Karpas-422 (cell line): ENCODE results near the gene PBX1. TPM values are rescaled to one million over a fixed set of nuclear protein-coding genes. Genes with fewer than 3 reads are reported as not detected.
A peak's percentile ranks its signal among the peaks of the same experiment; 100 is the strongest.

Experiments used
- DNase-seq: peaks from one replicate; pipeline ENCODE4 v3.0.0-alpha.2; 2015
- H2AFZ ChIP-seq: fragments of 200-600 bp; sonication (generic); 2 replicates; pipeline ENCODE4 v1.6.1; 2014; ENCODE audit warnings: antibody characterized with exemption, low read length, mixed read lengths
- H3K27ac ChIP-seq: fragments of 200-600 bp; sonication (generic); 2 replicates; pipeline ENCODE4 v1.5.1; 2014; ENCODE audit warnings: mild to moderate bottlenecking, low read length, moderate library complexity
- H3K27me3 ChIP-seq: fragments of 200-600 bp; sonication (generic); 2 replicates; pipeline ENCODE4 v1.6.1; 2014; ENCODE audit warnings: low read length, mixed read lengths
- H3K36me3 ChIP-seq: fragments of 200-600 bp; sonication (generic); 2 replicates; pipeline ENCODE4 v1.6.1; 2014; ENCODE audit warnings: low read length, mixed read lengths; ENCODE audit not compliant: insufficient read depth
- H3K4me1 ChIP-seq: fragments of 200-600 bp; sonication (generic); 2 replicates; pipeline ENCODE4 v1.6.1; 2014; ENCODE audit warnings: mild to moderate bottlenecking, low read length, mixed read lengths
- H3K4me2 ChIP-seq: fragments of 200-600 bp; sonication (generic); 2 replicates; pipeline ENCODE4 v1.6.1; 2014; ENCODE audit warnings: low read length, low read depth, mild to moderate bottlenecking; ENCODE audit not compliant: poor library complexity, severe bottlenecking
- H3K4me3 ChIP-seq: fragments of 200-600 bp; sonication (generic); 2 replicates; pipeline ENCODE4 v1.5.1; 2014; ENCODE audit warnings: mild to moderate bottlenecking, antibody characterized with exemption, low read length, mixed read lengths
- H3K79me2 ChIP-seq: fragments of 200-600 bp; sonication (generic); 2 replicates; pipeline ENCODE4 v1.6.1; 2014; ENCODE audit warnings: mild to moderate bottlenecking, low read length, mixed read lengths
- H3K9ac ChIP-seq: fragments of 200-600 bp; sonication (generic); 2 replicates; pipeline ENCODE4 v1.6.0; 2014; ENCODE audit warnings: low read length
- H3K9me2 ChIP-seq: fragments of 200-600 bp; sonication (generic), shearing (Covaris generic); replicated peaks from 2 replicates; pipeline ENCODE4 v1.6.0; 2014; ENCODE audit warnings: mild to moderate bottlenecking, low read length, moderate library complexity; ENCODE audit not compliant: insufficient read depth
- H3K9me3 ChIP-seq: fragments of 300-700, 200-600 bp; sonication (generic); 2 replicates; pipeline ENCODE4 v1.6.1; 2014; ENCODE audit warnings: low read length, mixed read lengths
- H4K20me1 ChIP-seq: fragments of 200-600 bp; sonication (generic); 2 replicates; pipeline ENCODE4 v1.6.1; 2014; ENCODE audit warnings: mild to moderate bottlenecking, antibody characterized with exemption, low read length, low read depth; ENCODE audit not compliant: insufficient read depth
- total RNA-seq: library from RNA; depleted of rRNA; stranded (reverse); fragments of >200 nt; shearing (Covaris generic); gene quantifications from 2 replicates; pipeline ENCODE4 v1.2.3, GENCODE V29; 2014; ENCODE audit warnings: low replicate concordance

Gene PBX1
- total RNA-seq, 1 experiment from 2014 or later: 0.41 TPM

DNA sequence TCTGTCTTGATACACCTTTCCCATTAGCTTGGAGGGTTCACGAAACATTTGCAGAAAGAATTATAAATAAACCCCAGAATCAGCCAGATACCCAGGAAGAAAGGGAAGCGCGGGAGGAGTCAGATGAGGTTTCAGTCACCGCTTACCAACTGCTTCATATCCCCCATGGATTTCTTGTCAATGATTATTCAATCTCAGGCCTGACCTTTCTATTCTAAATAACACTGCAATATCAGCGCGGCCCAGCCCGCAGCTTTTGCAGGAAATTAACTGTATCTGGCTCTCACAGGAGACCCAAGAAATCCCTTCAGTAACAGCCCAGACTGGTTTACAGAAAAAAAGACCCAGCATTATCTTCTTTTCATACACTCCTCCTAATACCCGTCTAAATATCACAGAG lies 308.6 kb downstream of the PBX1 start:
- Histone ChIP-seq H3K27ac (no peak overlapping the region), H3K27me3 (no peaks in the 10 kb centered on the region), H3K4me2 (no peak overlapping the region), H4K20me1 (no peaks in the 10 kb centered on the region), H3K4me3 (no peak overlapping the region), H3K9me3 (no peaks in the 10 kb centered on the region), H3K79me2 (no peaks in the 10 kb centered on the region), H3K4me1 (no peaks in the 10 kb centered on the region), H3K9me2 (no peaks in the 10 kb centered on the region), H3K36me3 (no peaks in the 10 kb centered on the region), H2AFZ (no peak overlapping the region), H3K9ac (no peak overlapping the region)
- no peak for DNase-seq

DNA sequence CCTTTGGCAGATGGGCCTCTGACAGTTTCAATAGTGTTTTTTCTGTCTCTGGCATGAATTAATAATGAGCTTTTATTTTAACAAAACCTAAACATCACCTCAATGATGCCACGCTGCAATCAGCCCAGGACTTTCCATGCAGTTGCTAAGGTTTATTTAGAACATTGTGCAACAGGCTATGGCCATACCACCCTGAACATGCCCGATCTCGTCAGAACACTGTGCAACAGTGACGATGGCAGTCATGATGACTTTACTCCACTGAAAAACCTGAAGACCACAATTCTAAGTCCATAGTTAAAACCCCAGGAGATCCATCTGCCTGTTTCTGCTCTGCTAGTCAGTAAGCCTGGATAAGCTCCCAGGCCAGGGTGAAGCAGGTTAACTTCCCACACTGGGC lies 310.0 kb downstream of the PBX1 start:
- Histone ChIP-seq H3K4me2 (no peak overlapping the region), H3K27ac (no peak overlapping the region)

DNA sequence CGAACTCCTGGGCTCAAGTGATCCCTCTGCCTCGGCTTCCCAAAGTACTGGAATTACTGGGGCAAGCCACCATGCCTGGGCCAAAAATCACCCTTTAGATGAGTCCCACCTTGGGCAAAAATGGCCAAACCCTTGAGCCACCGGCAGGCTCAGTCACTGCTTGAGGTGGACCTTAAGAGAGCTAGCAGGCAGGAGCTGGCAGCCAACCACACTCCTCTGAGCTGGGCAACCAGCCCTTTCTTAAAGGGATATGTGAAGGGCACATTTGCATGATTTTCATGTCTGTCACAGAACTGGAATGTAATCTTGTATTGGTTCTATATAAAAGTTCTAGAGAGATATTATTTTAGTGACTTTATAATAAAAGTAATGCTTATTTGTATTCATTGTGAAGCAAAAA lies 316.5 kb downstream of the PBX1 start:
- H3K27ac ChIP-seq: no peak overlapping the region
- no peak overlapping the region for H3K4me2 ChIP-seq
- no peak overlapping the region for H3K4me3 ChIP-seq
- DNase-seq: no peak
- H4K20me1 ChIP-seq: no peaks in the 10 kb centered on the region
- no peak overlapping the region for H3K9ac ChIP-seq
- H3K27me3 ChIP-seq: no peaks in the 10 kb centered on the region
- no peaks in the 10 kb centered on the region for H3K9me2 ChIP-seq
- no peaks in the 10 kb centered on the region for H3K4me1 ChIP-seq
- H3K79me2 ChIP-seq: no peaks in the 10 kb centered on the region
- H3K36me3 ChIP-seq: no peaks in the 10 kb centered on the region
- no peaks in the 10 kb centered on the region for H3K9me3 ChIP-seq
- H2AFZ ChIP-seq: no peak overlapping the region

More for the DNA sequence above, 310.0 kb downstream of the PBX1 start:
- no peaks in the 10 kb centered on the region for H3K36me3 ChIP-seq
- no peaks in the 10 kb centered on the region for H3K27me3 ChIP-seq
- no peak for DNase-seq
- no peaks in the 10 kb centered on the region for H3K9me2 ChIP-seq
- H4K20me1 ChIP-seq: no peaks in the 10 kb centered on the region
- no peak overlapping the region for H2AFZ ChIP-seq
- H3K79me2 ChIP-seq: no peaks in the 10 kb centered on the region
- H3K9ac ChIP-seq: no peak overlapping the region
- no peaks in the 10 kb centered on the region for H3K9me3 ChIP-seq
- H3K4me1 ChIP-seq: no peaks in the 10 kb centered on the region
- H3K4me3 ChIP-seq: no peak overlapping the region

DNA sequence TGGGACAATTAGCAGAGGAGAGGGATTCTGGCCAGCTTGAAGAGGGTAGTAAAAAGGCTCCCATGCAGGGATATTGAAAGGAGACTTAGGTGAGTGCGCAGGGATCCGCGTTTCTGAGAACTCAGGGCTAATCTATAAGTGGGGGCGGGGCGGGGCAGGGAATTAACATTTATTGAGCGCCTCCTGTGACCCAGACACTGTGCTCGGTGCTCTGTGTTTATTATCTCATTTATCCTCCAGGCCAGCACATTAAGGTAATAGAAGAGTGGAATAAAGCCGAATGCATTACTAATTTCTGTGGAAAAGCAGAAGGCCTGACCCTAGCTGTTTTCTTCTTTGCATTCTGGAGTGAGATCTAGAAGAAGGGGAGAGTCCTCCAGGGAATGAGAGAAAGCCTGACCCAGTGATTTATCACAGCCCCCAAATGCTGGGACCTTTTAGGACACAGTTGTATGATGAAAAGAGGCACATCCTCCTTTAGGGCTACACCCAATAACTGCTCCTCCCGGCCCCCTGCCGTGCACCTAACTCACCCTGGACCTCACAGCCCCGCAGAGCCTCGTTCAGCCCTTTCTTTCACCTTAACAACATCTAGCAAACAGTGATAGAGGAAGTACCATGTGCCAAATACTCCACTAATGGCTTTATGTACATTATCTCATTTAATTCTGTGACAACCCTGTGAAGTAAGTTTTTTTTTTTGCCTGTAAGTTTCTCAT lies 317.6 kb downstream of the PBX1 start:
- Histone ChIP-seq H3K27me3 (no peaks in the 10 kb centered on the region), H3K36me3 (no peaks in the 10 kb centered on the region), H3K27ac (no peak overlapping the region), H3K9me3 (no peaks in the 10 kb centered on the region), H4K20me1 (no peaks in the 10 kb centered on the region), H3K4me2 (no peak overlapping the region), H3K9me2 (no peaks in the 10 kb centered on the region), H3K79me2 (no peaks in the 10 kb centered on the region), H3K9ac (no peak overlapping the region), H3K4me1 (no peaks in the 10 kb centered on the region), H2AFZ (no peak overlapping the region), H3K4me3 (no peak overlapping the region)
- DNase-seq: no peak

DNA sequence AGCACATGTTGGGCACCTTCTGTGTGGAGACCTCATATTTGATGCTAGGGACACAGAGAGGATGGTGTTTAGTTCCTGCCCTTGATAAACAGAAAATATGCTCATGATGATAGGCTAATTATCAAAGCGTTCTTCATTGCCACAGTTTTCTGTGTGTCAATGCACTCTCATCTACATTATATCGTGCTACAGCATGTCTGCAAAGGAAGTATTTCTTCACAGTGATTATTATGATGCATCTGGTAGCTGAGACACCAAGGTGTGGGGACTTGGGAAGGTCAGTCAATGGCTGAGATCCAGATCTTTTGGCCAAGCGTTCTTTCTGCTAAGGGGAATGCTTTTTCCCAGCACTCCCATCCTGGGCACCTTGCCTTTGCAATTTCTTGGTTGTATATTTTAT lies 321.2 kb downstream of the PBX1 start:
- no peak overlapping the region for H3K27ac ChIP-seq
- H3K4me2 ChIP-seq: no peak overlapping the region
- no peaks in the 10 kb centered on the region for H3K4me1 ChIP-seq
- no peaks in the 10 kb centered on the region for H3K79me2 ChIP-seq
- H3K9ac ChIP-seq: no peak overlapping the region
- H4K20me1 ChIP-seq: no peaks in the 10 kb centered on the region
- H2AFZ ChIP-seq: no peak overlapping the region
- peak; percentile 24 for DNase-seq
- H3K27me3 ChIP-seq: no peaks in the 10 kb centered on the region
- no peaks in the 10 kb centered on the region for H3K9me3 ChIP-seq
- no peak overlapping the region for H3K4me3 ChIP-seq
- H3K9me2 ChIP-seq: no peaks in the 10 kb centered on the region
- no peaks in the 10 kb centered on the region for H3K36me3 ChIP-seq

DNA sequence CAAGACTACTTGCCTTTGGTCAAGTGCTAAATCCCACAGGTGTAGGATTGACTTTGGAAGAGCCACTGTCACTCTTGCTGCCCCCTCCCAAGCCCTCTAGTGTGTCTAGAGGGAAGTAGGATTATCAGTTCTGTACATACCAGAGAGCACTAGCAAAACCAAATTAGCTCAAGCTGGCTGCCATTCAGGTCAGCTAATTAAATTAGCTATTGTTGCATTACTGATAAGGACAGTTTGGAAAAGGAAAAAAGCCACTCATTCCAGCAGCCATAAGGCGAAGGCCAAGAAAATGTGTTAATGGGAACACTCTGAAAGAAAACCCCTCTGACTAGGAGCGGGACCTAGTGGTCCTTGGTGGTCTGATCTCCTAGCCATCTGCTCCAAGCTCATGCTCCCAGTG lies 321.7 kb downstream of the PBX1 start:
- no peak overlapping the region for H3K9ac ChIP-seq
- no peaks in the 10 kb centered on the region for H3K27me3 ChIP-seq
- no peaks in the 10 kb centered on the region for H3K4me1 ChIP-seq
- H4K20me1 ChIP-seq: no peaks in the 10 kb centered on the region
- DNase-seq: no peak
- H3K9me2 ChIP-seq: no peaks in the 10 kb centered on the region
- H2AFZ ChIP-seq: no peak overlapping the region
- no peaks in the 10 kb centered on the region for H3K9me3 ChIP-seq
- no peak overlapping the region for H3K4me2 ChIP-seq
- H3K79me2 ChIP-seq: no peaks in the 10 kb centered on the region
- H3K36me3 ChIP-seq: no peaks in the 10 kb centered on the region
- H3K27ac ChIP-seq: no peak overlapping the region
- H3K4me3 ChIP-seq: no peak overlapping the region

DNA sequence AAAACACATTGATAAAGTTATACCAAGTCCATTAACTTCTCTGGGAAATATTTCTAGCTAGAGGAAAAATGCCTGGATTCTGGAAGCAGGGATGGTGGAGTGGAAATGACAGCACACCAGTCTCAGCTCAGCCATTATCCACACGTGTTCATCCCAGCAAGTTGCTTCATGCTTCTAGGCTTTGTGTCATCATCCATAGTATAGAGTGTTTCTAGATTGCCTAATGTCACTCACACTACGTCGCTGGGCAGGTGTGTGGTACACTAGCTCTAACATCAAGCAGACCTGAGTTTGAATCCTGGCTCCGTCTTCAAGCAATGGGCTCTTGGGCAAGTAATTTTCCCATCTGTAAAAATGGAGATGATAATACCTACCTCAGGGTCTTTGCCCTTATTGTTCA lies 326.3 kb downstream of the PBX1 start:
- H3K27ac ChIP-seq: no peak overlapping the region
- DNase-seq: no peak
- H4K20me1 ChIP-seq: no peaks in the 10 kb centered on the region
- H3K4me3 ChIP-seq: no peak overlapping the region
- H3K4me1 ChIP-seq: no peaks in the 10 kb centered on the region
- no peaks in the 10 kb centered on the region for H3K27me3 ChIP-seq
- H3K36me3 ChIP-seq: no peaks in the 10 kb centered on the region
- H3K9me3 ChIP-seq: no peaks in the 10 kb centered on the region
- no peak overlapping the region for H3K9ac ChIP-seq
- no peaks in the 10 kb centered on the region for H3K79me2 ChIP-seq
- no peaks in the 10 kb centered on the region; the same call in 1 of the 2 replicates for H3K9me2 ChIP-seq
- no peak overlapping the region for H2AFZ ChIP-seq
- no peak overlapping the region for H3K4me2 ChIP-seq

DNA sequence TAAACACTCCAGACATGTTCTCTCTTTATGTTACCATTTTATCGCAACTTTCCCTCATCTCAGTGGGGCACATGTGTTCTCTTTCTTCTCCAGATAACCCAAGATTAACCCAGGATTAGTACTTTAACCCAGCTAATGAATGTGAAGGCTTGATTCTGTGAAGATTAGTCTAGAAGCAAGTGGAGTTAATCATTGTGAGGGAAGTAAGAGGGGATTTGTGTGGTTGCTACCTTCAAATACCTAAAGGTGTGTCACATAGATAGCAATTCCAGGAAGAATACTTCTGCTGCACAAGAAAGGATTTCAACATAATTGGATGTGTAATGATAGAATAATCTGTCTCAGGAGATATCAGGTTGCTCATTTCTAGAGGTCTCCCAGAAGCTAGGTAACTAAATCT lies 327.1 kb downstream of the PBX1 start:
- H3K9ac ChIP-seq: no peak overlapping the region
- H3K4me2 ChIP-seq: no peak overlapping the region
- H3K79me2 ChIP-seq: no peaks in the 10 kb centered on the region
- no peaks in the 10 kb centered on the region for H3K9me3 ChIP-seq
- no peaks in the 10 kb centered on the region for H4K20me1 ChIP-seq
- no peaks in the 10 kb centered on the region for H3K27me3 ChIP-seq
- H2AFZ ChIP-seq: no peak overlapping the region
- H3K4me1 ChIP-seq: no peaks in the 10 kb centered on the region
- no peaks in the 10 kb centered on the region; the same call in 1 of the 2 replicates for H3K9me2 ChIP-seq
- no peaks in the 10 kb centered on the region for H3K36me3 ChIP-seq
- DNase-seq: no peak
- no peak overlapping the region for H3K4me3 ChIP-seq
- H3K27ac ChIP-seq: no peak overlapping the region
